OCI-LY1 (cell line): Measurements from ENCODE around the gene GMEB1.

ENCODE experiments used
- CTCF ChIP-seq: fragments of 200-600 bp; sonication (generic), shearing (Covaris generic); IDR thresholded peaks from 2 replicates; pipeline ENCODE4 v1.5.1; 2017; ENCODE audit warnings: mild to moderate bottlenecking, antibody characterized with exemption, low read length, moderate library complexity, mixed read lengths
- EZH2 ChIP-seq: fragments of 200-600 bp; sonication (generic), shearing (Covaris generic); IDR thresholded peaks from 2 replicates; pipeline ENCODE4 v1.8.0; 2017; ENCODE audit warnings: borderline replicate concordance, mixed run types, mild to moderate bottlenecking, antibody characterized with exemption, low read length, moderate library complexity, mixed read lengths

DNA sequence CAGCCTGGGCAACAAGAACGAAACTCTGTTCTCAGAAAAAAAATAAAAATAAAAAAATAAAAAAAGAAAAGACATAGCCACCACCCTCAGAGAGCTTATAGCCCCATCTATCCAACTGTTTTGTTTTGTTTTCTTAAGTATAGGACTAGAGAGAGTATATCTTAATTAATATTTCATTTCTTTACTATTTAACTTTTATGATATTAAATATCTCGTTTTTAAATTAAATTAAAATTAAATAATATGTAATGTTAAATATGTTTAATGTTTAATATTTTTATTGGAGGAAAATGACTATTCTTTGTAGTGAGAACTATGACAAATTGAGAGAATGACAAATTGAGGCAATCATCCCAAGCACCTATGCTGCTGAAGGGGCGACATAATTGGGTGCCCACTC, 35.0 kb downstream of the GMEB1 start:
- TF ChIP-seq CTCF = no peak
- no peak for TF ChIP-seq EZH2
